Kidney epithelial cell (primary cell): ENCODE data around the gene SLC4A1AP. TPM values are rescaled to one million over a fixed set of nuclear protein-coding genes. Genes with fewer than 3 reads are reported as not detected.
A peak's percentile ranks its signal among the peaks of the same experiment; 100 is the strongest.

Experiments
- DNase-seq: peaks from one replicate; pipeline ENCODE4 v3.0.0-alpha.2; 2010; ENCODE audit warnings: low read depth
- H3K27me3 ChIP-seq: 2 replicates; pipeline ENCODE4 v1.6.0; 2011; ENCODE audit warnings: low read length; ENCODE audit not compliant: control insufficient read depth, insufficient read depth
- H3K36me3 ChIP-seq: 2 replicates; pipeline ENCODE4 v1.5.1; 2011; ENCODE audit warnings: low read length; ENCODE audit not compliant: control insufficient read depth, insufficient read depth
- H3K4me3 ChIP-seq: 2 replicates; pipeline ENCODE4 v1.5.1; 2011; ENCODE audit warnings: low read depth, mild to moderate bottlenecking, control low read depth, low read length
- total RNA-seq: library from RNA; depleted of rRNA; stranded (reverse); fragments of >200 nt; gene quantifications from 2 replicates; pipeline ENCODE4 v1.2.3, GENCODE V29; 2015
- TF ChIP-seq, protein P1 (sequence below): IDR thresholded peaks from 2 replicates; pipeline ENCODE4 v1.5.1; 2011; ENCODE audit warnings: mild to moderate bottlenecking, moderate library complexity, low read length, control low read depth, inconsistent platforms; ENCODE audit not compliant: insufficient read depth, poor library complexity, severe bottlenecking

The SLC4A1AP gene, protein sequence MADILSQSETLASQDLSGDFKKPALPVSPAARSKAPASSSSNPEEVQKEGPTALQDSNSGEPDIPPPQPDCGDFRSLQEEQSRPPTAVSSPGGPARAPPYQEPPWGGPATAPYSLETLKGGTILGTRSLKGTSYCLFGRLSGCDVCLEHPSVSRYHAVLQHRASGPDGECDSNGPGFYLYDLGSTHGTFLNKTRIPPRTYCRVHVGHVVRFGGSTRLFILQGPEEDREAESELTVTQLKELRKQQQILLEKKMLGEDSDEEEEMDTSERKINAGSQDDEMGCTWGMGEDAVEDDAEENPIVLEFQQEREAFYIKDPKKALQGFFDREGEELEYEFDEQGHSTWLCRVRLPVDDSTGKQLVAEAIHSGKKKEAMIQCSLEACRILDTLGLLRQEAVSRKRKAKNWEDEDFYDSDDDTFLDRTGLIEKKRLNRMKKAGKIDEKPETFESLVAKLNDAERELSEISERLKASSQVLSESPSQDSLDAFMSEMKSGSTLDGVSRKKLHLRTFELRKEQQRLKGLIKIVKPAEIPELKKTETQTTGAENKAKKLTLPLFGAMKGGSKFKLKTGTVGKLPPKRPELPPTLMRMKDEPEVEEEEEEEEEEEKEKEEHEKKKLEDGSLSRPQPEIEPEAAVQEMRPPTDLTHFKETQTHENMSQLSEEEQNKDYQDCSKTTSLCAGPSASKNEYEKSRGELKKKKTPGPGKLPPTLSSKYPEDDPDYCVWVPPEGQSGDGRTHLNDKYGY
- total RNA-seq, result 25.0 and 26.4 TPM in 2 replicates

DNA sequence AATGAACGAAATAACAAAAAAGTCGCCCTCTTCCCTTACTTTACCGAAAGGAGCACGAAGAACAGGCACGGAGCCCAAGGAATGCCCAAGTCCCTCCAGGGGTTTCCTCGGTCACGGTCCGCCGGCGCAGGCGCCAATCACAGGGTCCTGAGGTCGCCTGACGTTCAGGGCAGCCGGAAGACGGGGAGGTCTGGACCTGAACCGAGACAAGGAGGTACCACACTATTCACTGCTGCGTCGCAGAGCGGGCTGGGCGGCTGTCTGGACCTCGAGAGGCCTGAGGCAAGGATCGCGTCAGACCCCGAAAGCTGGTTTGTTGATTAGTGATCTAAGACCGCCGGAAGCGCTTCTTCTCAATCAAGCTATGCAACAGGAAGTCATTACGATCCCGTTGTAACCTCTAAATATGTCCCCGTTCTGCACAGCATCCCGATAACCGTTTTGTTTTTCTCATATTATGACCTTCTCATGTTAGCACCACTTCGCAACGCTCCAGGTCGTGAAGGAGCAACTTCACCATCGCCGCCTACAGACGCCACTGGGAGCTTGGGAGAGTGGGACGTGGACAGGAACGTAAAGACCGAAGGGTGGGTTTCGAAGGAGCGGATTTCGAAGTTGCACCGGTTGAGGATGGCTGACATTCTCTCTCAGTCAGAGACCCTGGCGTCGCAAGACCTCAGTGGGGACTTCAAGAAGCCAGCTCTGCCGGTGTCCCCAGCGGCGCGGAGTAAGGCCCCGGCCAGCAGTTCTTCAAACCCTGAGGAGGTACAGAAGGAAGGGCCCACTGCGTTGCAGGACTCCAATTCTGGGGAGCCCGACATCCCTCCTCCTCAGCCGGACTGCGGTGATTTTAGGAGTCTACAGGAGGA, at the start of gene SLC4A1AP, which contains the start of gene SUPT7L:
SLC4A1AP (plus strand) TSS at position 605 of the 869 bp plus-strand sequence; CDS start at position 631, 26 bp downstream.
SUPT7L (minus strand) TSS at position 330 of the 869 bp plus-strand sequence. CDS start 1,422 bp downstream, outside the sequence.
- TF ChIP-seq, protein P1, sequence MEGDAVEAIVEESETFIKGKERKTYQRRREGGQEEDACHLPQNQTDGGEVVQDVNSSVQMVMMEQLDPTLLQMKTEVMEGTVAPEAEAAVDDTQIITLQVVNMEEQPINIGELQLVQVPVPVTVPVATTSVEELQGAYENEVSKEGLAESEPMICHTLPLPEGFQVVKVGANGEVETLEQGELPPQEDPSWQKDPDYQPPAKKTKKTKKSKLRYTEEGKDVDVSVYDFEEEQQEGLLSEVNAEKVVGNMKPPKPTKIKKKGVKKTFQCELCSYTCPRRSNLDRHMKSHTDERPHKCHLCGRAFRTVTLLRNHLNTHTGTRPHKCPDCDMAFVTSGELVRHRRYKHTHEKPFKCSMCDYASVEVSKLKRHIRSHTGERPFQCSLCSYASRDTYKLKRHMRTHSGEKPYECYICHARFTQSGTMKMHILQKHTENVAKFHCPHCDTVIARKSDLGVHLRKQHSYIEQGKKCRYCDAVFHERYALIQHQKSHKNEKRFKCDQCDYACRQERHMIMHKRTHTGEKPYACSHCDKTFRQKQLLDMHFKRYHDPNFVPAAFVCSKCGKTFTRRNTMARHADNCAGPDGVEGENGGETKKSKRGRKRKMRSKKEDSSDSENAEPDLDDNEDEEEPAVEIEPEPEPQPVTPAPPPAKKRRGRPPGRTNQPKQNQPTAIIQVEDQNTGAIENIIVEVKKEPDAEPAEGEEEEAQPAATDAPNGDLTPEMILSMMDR, result no peak
- H3K36me3 ChIP-seq, result no peaks in the 10 kb centered on the region
- peak within 1 kb of the TSS; percentile 85 for H3K4me3 ChIP-seq
- no peaks in the 10 kb centered on the region for H3K27me3 ChIP-seq
- peak; percentile 61 for DNase-seq

DNA sequence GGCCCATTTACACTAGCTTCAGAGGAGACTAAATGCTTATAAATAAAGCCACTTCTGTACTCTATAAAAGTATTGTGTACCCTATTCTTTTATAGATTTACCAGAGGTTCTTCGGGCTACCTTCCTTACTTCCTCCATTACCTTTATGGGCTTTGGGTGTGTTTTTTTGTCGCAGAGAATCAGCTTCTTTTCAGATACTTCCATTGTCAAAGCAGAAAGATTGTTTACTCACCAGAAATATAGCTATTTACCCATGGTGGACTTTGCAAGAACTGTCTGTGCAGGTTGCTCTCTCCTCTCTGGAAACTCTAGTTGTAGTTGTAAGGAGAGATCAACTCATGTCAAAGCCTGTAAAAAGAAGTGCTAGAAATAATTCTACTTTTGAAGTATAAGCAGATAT, 49.7 kb upstream of the SLC4A1AP start:
- no peak for DNase-seq
- H3K27me3 ChIP-seq, result no peaks in the 10 kb centered on the region
- H3K4me3 ChIP-seq, result no peak overlapping the region
- TF ChIP-seq, protein P1, result no peak
- H3K36me3 ChIP-seq, result no peaks in the 10 kb centered on the region

DNA sequence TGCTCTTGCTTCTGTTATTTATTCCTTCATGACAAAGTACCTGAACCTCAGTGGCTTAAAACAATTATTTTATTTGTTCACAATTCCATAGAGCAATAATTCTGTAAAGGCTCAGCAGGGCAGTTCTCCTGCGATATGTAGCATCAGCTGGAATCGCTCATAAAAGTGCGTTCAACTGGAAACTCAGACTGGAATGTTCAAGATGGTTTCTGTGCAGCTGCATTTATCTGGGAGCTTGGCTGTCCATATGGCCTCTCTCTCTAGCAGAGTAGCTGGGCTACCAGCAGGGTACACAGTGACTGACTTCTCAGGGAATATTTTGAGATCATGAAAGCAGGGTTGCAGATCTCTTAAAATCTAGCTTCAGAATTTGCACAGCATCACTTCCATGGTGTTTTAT, 48.4 kb upstream of the SLC4A1AP start:
- DNase-seq, result no peak
- TF ChIP-seq, protein P1, result no peak
- Histone ChIP-seq H3K36me3 (no peaks in the 10 kb centered on the region), H3K27me3 (no peaks in the 10 kb centered on the region), H3K4me3 (no peak overlapping the region)

DNA sequence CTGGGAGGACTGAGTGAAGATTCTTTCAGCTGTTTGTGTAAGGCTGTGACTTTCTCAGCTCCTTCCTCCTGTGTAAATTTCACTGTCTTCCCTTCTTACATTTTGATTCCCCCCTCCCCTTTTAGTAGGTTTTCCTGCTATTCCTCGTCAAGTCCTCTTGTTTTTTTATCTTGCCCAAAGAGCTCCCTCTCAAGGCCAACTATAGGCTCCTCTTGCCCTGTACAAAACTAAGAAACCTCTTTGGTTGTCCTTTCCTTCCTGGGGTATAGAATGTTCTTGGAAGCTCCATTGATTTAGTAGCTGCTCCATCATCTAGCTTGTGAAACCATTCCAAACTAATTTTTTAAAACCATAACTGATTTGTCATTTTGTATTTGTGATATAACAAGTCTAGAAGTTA, 42.2 kb upstream of the SLC4A1AP start:
- peaks cover 2% of the 10 kb centered on the region for H3K36me3 ChIP-seq
- TF ChIP-seq, protein P1, result no peak

GRCh38 chr2:27622921-27623384, 40.7 kb upstream of the SLC4A1AP start:
- DNase-seq, result peak; percentile 32
- H3K4me3 ChIP-seq, result no peak overlapping the region
- TF ChIP-seq, protein P1, result no peak
- peaks cover 2% of the 10 kb centered on the region for H3K36me3 ChIP-seq
- no peaks in the 10 kb centered on the region for H3K27me3 ChIP-seq

More for the DNA sequence above, 42.2 kb upstream of the SLC4A1AP start:
- H3K4me3 ChIP-seq, result no peak overlapping the region
- no peaks in the 10 kb centered on the region for H3K27me3 ChIP-seq
- DNase-seq, result no peak
